Measurements from ENCODE around the gene CRELD2.

DNA sequence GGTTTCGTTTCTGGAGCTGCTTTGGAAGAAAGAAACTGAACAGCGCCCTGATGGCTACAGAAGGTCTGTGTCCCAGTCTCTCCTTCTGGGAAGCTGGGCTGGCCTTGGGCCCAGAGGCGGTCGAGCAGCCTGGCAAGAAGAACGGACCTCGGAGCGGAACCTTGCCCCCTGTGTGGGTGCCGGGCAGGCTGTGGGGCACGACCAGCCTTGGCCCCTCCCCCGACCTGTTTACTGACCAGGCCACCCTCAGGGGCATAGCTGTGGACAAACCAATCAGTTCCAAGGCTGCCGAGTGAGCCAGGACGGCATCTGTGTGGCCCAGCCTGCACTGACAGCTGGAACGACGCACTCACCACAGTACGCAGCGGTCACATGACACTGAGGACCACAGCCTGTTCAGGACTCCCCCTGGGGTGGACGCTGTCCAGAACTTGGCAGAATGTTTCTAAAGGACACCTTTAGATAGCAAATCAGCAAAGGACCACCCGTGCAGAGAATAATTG is 49.3 kb downstream of the CRELD2 start:
- TF ChIP-seq POLR2A (IDR thresholded peaks at IDR 0.05) (peak in 1 of 2 donors; percentile 4), EP300 (IDR thresholded peaks at IDR 0.05) (peak in 1 of 2 donors; percentile 58)
- TF ChIP-seq, protein P1, sequence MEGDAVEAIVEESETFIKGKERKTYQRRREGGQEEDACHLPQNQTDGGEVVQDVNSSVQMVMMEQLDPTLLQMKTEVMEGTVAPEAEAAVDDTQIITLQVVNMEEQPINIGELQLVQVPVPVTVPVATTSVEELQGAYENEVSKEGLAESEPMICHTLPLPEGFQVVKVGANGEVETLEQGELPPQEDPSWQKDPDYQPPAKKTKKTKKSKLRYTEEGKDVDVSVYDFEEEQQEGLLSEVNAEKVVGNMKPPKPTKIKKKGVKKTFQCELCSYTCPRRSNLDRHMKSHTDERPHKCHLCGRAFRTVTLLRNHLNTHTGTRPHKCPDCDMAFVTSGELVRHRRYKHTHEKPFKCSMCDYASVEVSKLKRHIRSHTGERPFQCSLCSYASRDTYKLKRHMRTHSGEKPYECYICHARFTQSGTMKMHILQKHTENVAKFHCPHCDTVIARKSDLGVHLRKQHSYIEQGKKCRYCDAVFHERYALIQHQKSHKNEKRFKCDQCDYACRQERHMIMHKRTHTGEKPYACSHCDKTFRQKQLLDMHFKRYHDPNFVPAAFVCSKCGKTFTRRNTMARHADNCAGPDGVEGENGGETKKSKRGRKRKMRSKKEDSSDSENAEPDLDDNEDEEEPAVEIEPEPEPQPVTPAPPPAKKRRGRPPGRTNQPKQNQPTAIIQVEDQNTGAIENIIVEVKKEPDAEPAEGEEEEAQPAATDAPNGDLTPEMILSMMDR (IDR thresholded peaks at IDR 0.05): peak in 1 of 5 experiments; percentile 9

All from tibial nerve (tissue), 4 donors.